RCC 7860 (cell line): ENCODE measurements around the gene CCR4.
"Not testable (repeated sequence)": the region's sequence is repeated elsewhere in the genome, so short reads cannot be mapped to it uniquely, and the experiment has no call there.

Experiments used
- DNase-seq: peaks from one replicate; pipeline ENCODE4 v3.0.0-alpha.2; 2015; ENCODE audit warnings: low spot score
- FAIRE-seq: peaks from 2 replicates; lab custom pipeline; 2012; peaks lifted over from hg19 to GRCh38; lab: Jason Lieb, UNC

Gene CCR4

DNA sequence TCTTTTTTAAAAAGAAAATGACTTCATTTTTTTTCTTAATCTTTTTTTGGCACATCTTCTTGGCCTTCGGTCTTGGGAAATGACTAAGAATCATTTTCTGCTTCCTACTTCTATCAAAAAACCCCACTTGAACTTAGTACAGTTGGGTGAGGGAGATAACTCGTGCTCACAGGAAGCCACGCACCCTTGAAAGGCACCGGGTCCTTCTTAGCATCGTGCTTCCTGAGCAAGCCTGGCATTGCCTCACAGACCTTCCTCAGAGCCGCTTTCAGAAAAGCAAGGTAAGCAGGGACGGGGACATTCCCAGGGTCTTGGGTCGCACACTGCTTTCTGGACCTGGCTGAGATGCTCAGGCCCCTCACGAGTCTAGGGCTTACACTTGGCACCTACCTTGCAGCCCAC lies at the start of gene CCR4:
TSS of gene CCR4 (plus strand) at position 235 of the 402 bp plus-strand sequence. CDS start 1,779 bp downstream, outside the sequence.
- no peak for FAIRE-seq

DNA sequence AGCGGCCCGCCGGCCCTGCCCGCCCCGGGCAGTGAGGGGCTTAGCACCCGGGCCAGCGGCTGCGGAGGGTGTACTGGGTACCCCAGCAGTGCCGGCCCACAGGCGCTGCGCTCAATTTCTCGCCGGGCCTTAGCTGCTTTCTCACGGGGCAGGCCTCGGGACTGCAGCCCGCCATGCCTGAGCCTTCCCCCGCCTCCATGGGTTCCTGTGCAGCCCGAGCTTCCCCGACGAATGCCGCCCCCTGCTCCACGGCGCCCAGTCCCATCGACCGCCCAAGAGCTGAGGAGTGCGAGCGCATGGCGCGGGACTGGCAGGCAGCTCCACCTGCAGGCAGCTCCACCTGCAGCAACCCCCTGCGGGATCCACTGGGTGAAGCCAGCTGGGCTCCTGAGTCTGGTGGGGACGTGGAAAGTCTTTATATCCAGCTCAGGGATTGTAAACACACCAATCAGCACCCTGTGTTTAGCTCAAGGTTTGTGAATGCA lies 48.5 kb upstream of the CCR4 start:
- not testable (repeated sequence) for DNase-seq, FAIRE-seq

More for the DNA sequence above, at the start of gene CCR4:
- DNase-seq = no peak

DNA sequence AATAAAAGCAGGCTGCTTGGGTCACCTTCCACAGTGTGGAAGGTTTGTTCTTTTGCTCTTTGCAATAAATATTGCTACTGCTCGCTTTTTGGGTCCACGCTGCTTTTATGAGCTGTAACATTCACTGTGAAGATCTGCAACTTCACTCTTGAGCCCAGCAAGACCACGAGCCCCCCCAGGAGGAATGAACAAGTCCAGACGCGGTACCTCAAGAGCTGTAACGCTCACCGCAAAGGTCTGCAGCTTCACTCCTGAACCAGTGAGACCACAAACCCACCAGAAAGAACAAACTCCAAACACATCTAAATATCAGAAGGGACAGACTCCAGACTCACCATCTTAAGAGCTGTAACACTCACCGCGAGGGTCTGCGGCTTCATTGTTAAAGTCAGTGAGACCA lies 47.5 kb upstream of the CCR4 start:
- no peak for FAIRE-seq
- no peak for DNase-seq

DNA sequence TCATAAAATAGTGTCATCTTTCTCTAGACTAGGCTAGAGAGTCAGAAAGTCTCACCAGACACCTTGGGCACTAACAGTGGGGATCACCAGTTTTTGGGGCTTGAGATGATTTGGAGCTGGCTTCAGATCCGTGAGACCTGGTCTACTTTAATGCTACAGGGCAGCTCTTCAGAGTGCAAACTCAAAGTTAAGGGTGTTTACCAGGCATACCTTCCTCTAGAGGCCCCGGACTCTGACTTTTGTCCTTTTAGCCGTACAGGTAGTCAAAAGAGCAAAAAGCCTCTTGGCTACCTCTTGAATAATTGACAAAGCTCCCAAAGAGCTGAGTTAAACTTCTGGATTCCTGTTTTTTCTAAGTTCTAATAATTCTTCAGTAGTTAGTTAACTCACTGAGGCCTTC lies 41.4 kb upstream of the CCR4 start:
- DNase-seq (no peak), FAIRE-seq (no peak)

DNA sequence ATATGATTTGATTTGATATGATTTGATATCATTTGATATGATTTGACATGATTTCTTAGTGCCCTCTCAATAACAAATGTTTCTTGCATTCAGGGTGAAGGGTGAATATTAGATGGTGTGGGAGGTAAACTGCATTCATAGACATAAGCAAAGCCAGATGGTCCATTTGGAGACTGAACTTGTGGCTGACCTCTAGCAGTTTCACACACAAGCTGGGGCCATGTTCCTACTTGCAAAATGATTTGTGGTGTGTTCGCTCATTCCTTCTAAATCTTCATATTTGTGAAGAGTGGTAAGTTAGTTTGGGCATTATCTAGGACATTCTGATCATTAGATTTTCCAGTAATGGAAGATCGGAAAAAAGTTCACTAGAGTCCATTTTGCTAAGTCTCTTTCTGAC lies 40.5 kb upstream of the CCR4 start:
- DNase-seq (no peak), FAIRE-seq (no peak)

DNA sequence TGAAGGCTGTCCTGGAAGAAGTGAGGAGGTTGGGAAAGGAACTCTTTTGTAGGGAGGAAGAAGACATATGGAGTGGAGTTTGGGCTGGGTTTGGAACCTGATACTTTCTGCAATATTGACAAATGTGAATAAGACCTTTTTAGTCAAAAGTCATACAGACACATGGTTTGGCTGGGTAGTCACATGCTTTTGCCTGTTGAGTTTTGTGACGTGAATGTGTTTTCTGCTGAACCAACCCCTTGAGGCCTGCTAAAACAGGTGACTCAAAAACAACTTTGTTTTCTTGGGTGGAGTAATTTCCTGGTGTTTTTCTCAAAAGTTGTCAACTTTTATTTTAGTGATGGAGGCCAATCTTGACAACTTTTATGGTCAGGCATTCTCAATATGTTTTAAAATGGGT lies 39.4 kb upstream of the CCR4 start:
- FAIRE-seq (no peak), DNase-seq (no peak)

DNA sequence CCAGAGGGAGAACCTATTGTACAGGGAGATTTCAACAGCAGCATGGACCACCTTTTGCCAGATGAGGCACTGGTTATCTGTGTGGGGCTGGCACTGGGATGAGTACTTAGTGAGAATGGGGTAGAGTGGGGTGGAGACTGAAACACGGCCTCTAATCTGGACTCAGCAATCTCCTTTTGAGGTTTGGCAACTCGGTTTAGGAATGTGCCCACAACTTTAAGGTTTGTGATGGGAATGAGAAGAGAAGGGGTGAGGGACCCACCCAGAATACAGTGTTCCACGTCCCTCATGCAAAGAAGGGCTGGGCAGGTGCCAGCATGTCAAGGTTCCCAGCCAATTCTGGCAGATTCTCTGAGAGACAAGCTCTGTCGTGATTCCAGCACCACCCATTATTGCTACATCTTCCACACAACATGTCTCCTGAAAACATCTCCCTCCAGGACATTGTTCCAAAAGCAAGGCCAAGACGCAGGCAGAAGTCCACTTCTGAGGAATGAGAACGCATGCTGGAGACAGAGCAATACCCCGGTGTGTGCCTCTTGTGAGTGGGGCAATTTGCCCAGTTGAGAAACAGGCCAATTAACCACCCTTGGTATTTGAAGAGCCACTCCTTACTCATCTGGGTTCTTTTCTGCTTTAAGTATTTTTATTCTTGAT lies 37.5 kb upstream of the CCR4 start:
- FAIRE-seq (no peak), DNase-seq (no peak)

DNA sequence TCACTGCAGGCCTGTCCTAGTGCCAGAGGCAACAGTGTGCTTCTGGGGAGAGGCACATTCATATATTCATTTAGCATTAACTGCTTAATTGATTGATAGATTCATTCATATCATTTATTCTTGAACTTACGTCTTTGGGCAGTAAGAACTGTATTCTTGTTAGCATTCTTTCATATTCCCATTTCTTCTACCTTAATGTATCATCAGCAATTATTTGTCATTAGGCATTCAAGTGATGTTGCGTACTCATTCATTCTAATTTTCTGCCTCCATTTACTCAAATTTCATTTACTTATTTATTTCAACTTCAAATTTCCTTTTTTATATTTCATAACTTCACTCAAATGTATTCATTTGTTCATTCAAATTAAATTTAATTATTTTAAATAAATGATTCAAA lies 31.5 kb upstream of the CCR4 start:
- FAIRE-seq (no peak), DNase-seq (no peak)

DNA sequence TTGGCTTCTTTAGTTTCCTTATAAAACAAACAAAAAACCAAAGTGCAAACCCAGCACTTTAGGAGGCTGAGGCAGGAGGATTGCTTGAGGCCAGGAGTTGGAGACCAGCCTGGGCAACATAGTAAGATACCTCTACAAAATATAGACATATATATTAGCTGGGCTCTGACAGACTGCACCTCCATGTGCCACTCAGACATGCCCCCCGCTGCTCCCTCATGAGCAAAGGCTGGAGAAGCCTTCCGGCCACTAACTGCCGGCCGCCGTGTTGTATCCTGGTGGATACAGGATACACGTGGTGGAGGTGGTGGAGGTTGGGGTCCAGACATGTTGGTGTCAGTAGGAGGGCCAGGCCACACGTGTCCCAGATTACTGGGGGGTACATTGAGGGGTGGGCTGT lies 29.4 kb upstream of the CCR4 start:
- FAIRE-seq (no peak), DNase-seq (no peak)

DNA sequence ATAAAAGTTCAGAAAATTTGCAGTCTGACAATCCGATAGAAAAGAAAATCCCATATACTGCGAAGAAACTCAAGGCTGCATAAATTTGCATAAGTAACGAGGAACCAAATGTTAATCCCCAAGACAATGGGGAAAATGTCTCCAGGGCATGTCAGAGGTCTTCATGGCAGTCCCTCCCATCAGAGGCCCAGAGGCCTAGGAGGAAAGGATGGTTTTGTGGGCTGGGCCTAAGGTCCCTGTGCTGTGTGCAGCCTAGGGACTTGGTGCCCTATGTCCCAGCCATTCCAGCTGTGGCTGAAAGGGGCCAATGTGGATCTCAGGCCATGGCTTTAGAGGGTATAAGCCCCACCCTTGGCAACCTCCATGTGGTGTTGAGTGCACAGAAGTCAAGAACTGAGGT lies 21.3 kb upstream of the CCR4 start:
- no peak for FAIRE-seq
- DNase-seq = no peak

DNA sequence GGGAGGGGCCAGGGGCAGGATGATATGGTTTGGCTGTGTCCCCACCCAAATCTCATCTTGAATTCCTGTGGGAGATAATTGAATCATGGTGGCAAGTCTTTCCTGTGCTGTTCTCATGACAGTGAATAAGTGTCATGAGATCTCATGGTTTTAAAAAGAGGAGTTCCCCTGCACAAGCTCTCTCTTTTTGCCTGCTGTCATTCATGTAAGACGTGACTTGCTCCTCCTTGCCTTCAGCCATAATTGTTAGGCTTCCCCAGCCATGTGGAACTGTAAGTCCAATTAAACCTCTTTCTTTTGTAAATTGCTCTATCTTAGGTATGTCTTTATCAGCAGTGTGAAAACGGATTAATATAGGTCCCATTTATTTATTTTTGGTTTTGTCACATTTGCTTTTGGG lies 20.2 kb upstream of the CCR4 start:
- not testable (repeated sequence) for DNase-seq, FAIRE-seq

DNA sequence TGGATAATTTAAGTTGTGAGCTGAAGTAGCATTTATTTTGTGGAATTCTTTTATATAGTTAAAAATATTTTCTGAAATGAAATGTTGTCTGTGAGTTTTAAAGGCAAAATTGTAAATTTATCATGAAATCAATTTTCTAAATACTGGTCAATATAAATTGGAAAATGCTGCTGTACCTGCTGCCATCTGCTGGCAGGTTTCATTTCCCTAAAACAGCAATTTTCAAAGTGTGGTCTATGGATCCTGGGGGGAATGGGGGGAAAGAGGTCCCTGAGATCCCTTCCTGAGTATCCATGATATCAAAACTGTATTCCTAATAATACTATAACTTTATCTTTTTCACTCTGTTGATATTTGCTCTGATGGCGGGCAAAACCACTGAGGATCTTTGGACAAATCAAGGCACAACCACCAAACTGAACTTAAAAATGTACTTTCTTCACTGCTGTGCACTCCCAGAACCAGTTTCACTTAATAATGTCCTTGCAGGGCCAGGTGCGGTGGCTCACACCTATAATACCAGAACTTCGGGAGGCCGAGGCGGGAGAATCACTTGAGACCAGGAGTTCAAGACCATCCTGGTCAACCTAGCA lies 17.2 kb upstream of the CCR4 start:
- DNase-seq = no peak

DNA sequence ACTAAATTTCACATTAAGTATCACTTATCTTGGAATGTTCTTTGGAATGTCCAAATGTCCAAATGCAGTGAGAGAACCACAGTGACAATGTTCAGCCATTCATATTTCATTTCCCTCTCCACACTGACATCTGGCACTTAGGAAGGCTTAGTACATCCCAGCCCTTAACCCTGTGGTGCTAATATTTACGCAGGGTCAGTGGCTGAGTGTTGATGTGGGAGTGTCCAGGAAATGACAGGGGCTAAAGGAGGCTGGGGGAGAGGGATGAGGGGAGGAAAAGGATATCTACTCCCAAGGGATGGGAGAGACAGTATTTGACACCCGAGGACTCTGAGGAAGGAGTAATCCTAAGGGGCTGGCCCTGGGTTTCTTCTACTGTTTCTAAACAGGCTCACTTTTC lies 14.1 kb upstream of the CCR4 start:
- FAIRE-seq (no peak), DNase-seq (no peak)

More for the DNA sequence above, 17.2 kb upstream of the CCR4 start:
- no peak for FAIRE-seq

DNA sequence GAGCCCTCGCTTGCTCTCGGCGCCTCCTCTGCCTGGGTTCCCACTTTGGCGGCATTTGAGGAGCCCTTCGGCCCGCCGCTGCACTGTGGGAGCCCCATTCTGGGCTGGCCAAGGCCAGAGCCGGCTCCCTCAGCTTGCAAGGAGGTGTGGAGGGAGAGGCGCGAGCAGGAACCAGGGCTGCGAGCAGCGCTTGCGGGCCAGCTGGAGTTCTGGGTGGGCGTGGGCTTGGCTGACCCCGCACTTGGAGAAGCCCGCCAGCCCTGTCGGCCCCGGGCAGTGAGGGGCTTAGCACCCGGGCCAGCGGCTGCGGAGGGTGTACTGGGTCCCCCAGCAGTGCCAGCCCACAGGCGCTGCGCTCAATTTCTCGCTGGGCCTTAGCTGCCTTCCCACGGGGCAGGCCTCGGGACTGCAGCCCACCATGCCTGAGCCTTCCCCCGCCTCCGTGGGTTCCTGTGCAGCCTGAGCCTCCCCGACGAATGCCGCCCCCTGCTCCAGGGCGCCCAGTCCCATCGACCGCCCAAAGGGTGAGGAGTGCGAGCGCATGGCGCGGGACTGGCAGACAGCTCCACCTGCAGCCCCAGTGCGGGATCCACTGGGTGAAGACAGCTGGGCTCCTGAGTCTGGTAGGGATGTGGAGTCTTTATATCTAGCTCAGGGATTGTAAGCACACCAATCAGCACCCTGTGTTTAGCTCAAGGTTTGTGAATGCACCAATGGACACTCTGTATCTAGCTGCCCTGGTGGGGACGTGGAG lies 11.7 kb upstream of the CCR4 start:
- DNase-seq, FAIRE-seq: not testable (repeated sequence)

DNA sequence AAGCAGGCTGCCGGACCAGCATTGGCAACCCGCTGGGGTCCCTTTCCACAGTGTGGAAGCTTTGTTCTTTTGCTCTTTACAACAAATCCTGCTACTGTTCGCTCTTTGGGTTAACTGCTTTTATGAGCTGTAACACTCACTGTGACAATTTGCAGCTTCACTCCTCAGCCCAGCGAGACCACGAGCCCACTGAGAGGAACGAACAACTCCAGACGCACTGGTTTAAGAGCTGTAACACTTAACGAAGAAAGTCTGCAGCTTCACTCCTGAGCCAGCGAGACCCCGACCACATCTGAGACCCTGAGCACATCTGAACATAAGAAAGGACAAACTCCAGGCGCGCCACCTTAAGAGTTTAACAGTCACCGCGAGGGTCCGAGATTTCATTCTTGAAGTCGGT lies 10.7 kb upstream of the CCR4 start:
- FAIRE-seq = no peak
- DNase-seq = no peak

DNA sequence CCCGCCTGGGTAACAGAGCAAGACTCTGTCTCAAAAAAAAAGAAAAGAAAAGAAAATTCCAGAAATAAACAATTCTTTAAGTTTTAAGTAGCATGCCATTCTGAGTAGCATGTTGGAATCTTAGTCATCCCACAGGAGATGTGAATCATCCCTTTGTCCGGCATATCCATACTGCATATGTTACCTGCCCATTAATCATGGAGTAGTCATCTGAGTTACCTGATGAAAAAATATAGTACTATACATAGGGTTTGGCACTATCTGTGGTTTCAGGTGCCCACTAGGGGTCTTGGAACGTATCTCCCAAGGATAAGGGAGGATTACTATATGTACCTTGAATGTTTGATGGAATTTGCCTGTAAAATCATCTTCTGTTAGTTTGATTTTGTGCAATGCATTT lies 6.3 kb upstream of the CCR4 start:
- DNase-seq = peak; percentile 31
- no peak for FAIRE-seq

DNA sequence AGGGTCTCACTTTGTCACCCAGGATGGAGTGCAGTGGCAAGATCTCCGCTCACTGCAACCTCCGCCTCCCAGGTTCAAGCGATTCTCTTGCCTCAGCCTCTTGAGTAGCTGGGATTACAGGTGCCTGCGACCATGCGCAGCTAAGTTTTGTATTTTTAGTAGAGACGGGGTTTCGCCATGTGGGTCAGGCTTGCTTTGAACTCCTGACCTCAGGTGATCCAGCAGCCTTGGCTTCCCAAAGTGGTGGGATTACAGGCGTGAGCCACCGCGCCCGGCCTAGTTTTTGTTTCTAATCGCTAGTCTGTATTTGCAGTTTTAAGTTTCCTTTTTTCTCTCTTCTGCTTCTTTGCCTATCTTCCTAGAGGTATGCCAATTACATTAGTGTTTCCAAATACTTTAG lies 5.8 kb upstream of the CCR4 start:
- FAIRE-seq, DNase-seq: not testable (repeated sequence)

DNA sequence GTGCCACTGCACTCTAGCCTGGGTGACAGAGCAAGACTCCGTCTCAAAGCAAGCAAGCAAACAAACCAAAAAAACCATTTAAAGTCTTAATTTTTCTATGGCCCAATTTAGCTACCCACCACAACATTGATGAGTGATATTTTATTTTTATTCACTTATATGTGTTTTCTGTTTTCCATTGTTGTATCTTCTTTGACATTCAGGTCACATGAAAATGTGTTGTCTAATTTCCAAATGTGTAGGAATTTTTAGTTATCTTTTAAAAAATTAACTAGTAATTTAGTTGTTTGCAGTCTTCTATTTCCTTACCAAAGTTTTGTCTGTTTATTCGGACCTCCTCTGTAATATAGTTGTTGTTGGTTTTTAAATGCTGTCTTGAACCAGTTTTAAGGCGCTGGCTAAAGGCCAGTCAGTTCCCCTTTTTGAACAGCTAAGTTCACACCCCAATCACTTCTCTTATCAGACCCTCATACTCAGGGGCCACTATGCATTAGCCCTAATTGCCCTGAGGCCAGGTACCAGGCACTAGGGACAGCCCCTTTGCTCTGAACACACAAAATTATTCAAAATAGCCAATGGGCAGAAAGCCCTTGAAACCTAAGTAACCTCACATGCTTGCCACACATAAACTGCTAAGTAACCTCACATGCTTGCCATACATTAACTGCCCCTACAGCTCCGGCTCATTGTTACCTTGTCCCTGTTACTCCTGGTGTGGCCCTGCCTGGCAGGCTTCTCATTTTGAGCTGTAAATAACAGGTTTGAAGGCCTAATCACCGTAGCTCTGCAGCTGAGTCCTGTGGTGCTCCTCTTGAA lies 4.3 kb upstream of the CCR4 start:
- no peak for DNase-seq
- FAIRE-seq = no peak

DNA sequence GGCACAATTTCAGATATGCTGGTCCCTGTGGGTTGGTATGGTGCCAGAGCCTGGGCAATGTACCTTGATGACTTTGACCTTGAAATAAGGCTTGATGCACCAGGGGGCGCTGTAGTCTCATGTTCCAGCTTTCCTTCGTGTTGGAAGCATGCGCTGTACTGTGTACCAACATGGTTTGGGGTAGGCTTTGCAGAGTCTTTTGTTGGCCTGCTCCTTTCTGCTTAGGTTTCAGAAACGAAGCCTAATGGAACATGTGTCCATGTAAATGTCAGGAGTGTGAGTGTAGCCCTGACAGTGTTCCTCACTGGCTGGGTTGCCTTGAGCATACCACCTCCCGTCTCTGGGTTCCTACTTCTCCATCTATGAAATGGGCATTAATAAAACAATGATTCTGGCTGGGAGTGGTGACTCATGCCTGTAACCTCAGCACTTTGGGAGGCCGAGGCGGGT lies 3.6 kb upstream of the CCR4 start:
- FAIRE-seq (no peak), DNase-seq (peak; percentile 47)

DNA sequence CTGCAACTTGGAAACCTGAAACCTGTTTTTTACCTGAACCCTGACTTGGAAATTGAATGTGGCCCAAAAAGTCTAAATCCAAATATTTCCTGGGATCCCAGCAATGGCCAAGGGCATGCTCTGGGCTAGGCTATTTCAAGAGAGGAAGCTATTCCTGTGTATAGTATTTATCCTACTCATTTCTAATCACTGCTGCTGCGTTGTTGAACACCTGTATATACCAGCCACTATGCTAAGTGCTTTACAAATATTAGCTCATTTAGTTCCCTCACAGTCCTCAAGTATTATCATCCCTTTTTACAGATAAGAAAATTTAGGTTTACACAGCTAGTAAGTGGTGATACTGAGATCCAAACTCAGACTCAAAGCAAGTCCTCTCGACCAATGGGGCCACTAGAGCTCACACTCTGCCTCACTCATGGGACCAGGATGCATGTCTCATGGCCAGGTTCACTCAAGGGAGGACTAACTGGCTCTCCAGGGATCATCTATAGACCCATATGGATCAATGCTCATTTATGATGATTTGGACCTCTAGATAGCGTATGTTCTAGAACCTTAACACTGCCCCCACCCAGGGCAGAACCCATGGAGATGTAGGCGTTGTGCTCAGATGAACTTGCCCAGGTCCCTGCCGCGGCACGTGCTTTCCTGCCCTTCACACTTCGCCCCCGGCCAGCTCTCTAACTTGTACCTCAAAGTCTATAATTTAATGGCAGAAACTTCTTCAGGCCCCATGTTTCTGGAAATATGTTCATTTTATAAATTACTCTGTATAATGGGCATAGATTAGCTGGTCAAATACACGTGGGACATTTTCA lies 2.6 kb upstream of the CCR4 start:
- FAIRE-seq = no peak
- DNase-seq = no peak
